ENCODE measurements around the gene NUDT17.
A peak's percentile ranks its signal among the peaks of the same experiment; 100 is the strongest.

NUDT17 gene

GRCh38 chr1:145847827-145848226 lies 2.4 kb downstream of the NUDT17 start:
- no peak for DNase-seq (ENCODE audit: low read depth)

GRCh38 chr1:145849356-145850160 lies 4.1 kb downstream of the NUDT17 start:
- DNase-seq (ENCODE audit: low read depth) = no peak

- DNase-seq (ENCODE audit: low read depth) = no peak
Observed at GRCh38 chr1:145855426-145855948, 10.1 kb downstream of the NUDT17 start.

GRCh38 chr1:145857170-145857569 lies 11.7 kb downstream of the NUDT17 start:
- no peak for DNase-seq (ENCODE audit: low read depth)

GRCh38 chr1:145858238-145858900 lies 12.9 kb downstream of the NUDT17 start:
- peak; percentile 26 for DNase-seq (ENCODE audit: low read depth)

- peak; percentile 66 for DNase-seq (ENCODE audit: low read depth)
Observed at GRCh38 chr1:145858901-145859490, 13.6 kb downstream of the NUDT17 start, which contains the start of gene PIAS3. Gene PIAS3, minus strand, starts transcription at chr1:145859081. Its CDS starts 91 bp downstream, at chr1:145858990.

GRCh38 chr1:145859491-145860023 lies 14.1 kb downstream of the NUDT17 start:
- peak; percentile 62 for DNase-seq (ENCODE audit: low read depth)

GRCh38 chr1:145863282-145864018 lies 18.0 kb downstream of the NUDT17 start:
- no peak for DNase-seq (ENCODE audit: low read depth)

GRCh38 chr1:145868232-145868631 lies 22.8 kb downstream of the NUDT17 start:
- DNase-seq (ENCODE audit: low read depth) = no peak

GRCh38 chr1:145871994-145872924 lies 26.8 kb downstream of the NUDT17 start:
- no peak for DNase-seq (ENCODE audit: low read depth)

GRCh38 chr1:145874646-145875045 lies 29.2 kb downstream of the NUDT17 start:
- no peak for DNase-seq (ENCODE audit: low read depth)

GRCh38 chr1:145877923-145878486 lies 32.6 kb downstream of the NUDT17 start:
- DNase-seq (ENCODE audit: low read depth) = no peak

- DNase-seq (ENCODE audit: low read depth) = no peak
Observed at GRCh38 chr1:145878724-145879123, 33.3 kb downstream of the NUDT17 start.

- DNase-seq (ENCODE audit: low read depth) = no peak
Observed at GRCh38 chr1:145879775-145880174, 34.3 kb downstream of the NUDT17 start.

- no peak for DNase-seq (ENCODE audit: low read depth)
Observed at GRCh38 chr1:145884675-145885074, 39.2 kb downstream of the NUDT17 start.

- peak; percentile 73 for DNase-seq (ENCODE audit: low read depth)
Observed at GRCh38 chr1:145885738-145886287, 40.4 kb downstream of the NUDT17 start, which contains the start of gene ANKRD35. Gene ANKRD35, minus strand, starts transcription at chr1:145885866. Its CDS starts 108 bp downstream, at chr1:145885758.

GRCh38 chr1:145886390-145886789 lies 41.0 kb downstream of the NUDT17 start:
- no peak for DNase-seq (ENCODE audit: low read depth)

GRCh38 chr1:145886816-145887215 lies 41.4 kb downstream of the NUDT17 start:
- no peak for DNase-seq (ENCODE audit: low read depth)

GRCh38 chr1:145887631-145888030 lies 42.2 kb downstream of the NUDT17 start:
- DNase-seq (ENCODE audit: low read depth) = no peak

- no peak for DNase-seq (ENCODE audit: low read depth)
Observed at GRCh38 chr1:145889722-145890121, 44.3 kb downstream of the NUDT17 start.
